Measurements from ENCODE around the gene ELK3.

The ELK3 gene

GRCh38 chr12:96211988-96212387 lies 17.8 kb downstream of the ELK3 start:
- DNase-seq (ENCODE audit: low read depth in 2 of 3, low spot score in 2 of 3), result no peak

GRCh38 chr12:96212456-96213375 lies 18.5 kb downstream of the ELK3 start:
- DNase-seq (ENCODE audit: low read depth in 2 of 3, low spot score in 2 of 3), result no peak

- no peak for DNase-seq (ENCODE audit: low read depth in 2 of 3, low spot score in 2 of 3)
Measured at GRCh38 chr12:96213869-96214268, 19.7 kb downstream of the ELK3 start.

GRCh38 chr12:96215919-96216273 lies 21.7 kb downstream of the ELK3 start:
- DNase-seq (ENCODE audit: low read depth in 2 of 3, low spot score in 2 of 3), result no peak

GRCh38 chr12:96218989-96219678 lies 25.0 kb downstream of the ELK3 start:
- DNase-seq (ENCODE audit: low read depth in 2 of 3, low spot score in 2 of 3), result no peak

- no peak for DNase-seq (ENCODE audit: low read depth in 2 of 3, low spot score in 2 of 3)
Measured at GRCh38 chr12:96219700-96220206, 25.6 kb downstream of the ELK3 start.

GRCh38 chr12:96220902-96221301 lies 26.7 kb downstream of the ELK3 start:
- no peak for DNase-seq (ENCODE audit: low read depth in 2 of 3, low spot score in 2 of 3)

GRCh38 chr12:96221391-96221790 lies 27.2 kb downstream of the ELK3 start:
- no peak for DNase-seq (ENCODE audit: low read depth in 2 of 3, low spot score in 2 of 3)

GRCh38 chr12:96223411-96224218 lies 29.4 kb downstream of the ELK3 start:
- DNase-seq (ENCODE audit: low read depth in 2 of 3, low spot score in 2 of 3), result no peak

GRCh38 chr12:96224219-96224615 lies 30.0 kb downstream of the ELK3 start:
- DNase-seq (ENCODE audit: low read depth in 2 of 3, low spot score in 2 of 3), result no peak

- no peak for DNase-seq (ENCODE audit: low read depth in 2 of 3, low spot score in 2 of 3)
Measured at GRCh38 chr12:96225044-96225855, 31.1 kb downstream of the ELK3 start.

GRCh38 chr12:96225994-96226399 lies 31.8 kb downstream of the ELK3 start:
- DNase-seq (ENCODE audit: low read depth in 2 of 3, low spot score in 2 of 3), result no peak

- DNase-seq (ENCODE audit: low read depth in 2 of 3, low spot score in 2 of 3), result no peak
Measured at GRCh38 chr12:96226401-96226800, 32.2 kb downstream of the ELK3 start.

- no peak for DNase-seq (ENCODE audit: low read depth in 2 of 3, low spot score in 2 of 3)
Measured at GRCh38 chr12:96226801-96227348, 32.7 kb downstream of the ELK3 start.

GRCh38 chr12:96227365-96228106 lies 33.4 kb downstream of the ELK3 start:
- DNase-seq (ENCODE audit: low read depth in 2 of 3, low spot score in 2 of 3), result no peak

- no peak for DNase-seq (ENCODE audit: low read depth in 2 of 3, low spot score in 2 of 3)
Measured at GRCh38 chr12:96228566-96229248, 34.5 kb downstream of the ELK3 start.

GRCh38 chr12:96230646-96231045 lies 36.5 kb downstream of the ELK3 start:
- DNase-seq (ENCODE audit: low read depth in 2 of 3, low spot score in 2 of 3), result no peak

- no peak for DNase-seq (ENCODE audit: low read depth in 2 of 3, low spot score in 2 of 3)
Measured at GRCh38 chr12:96233168-96233567, 39.0 kb downstream of the ELK3 start.

- no peak for DNase-seq (ENCODE audit: low read depth in 2 of 3, low spot score in 2 of 3)
Measured at GRCh38 chr12:96233939-96234461, 39.8 kb downstream of the ELK3 start.

All from activated CD8-positive, alpha-beta memory T cell treated with anti-CD3 and anti-CD28 coated beads for 48 hours (primary cell).